GM19025 (cell line): ENCODE data around the gene MSANTD1.

Source experiments
- ATAC-seq: cut with Tn5 transposase; IDR thresholded peaks from one replicate; pipeline ENCODE4 v1.9.1; 2021; ENCODE audit warnings: mild to moderate bottlenecking, low read depth, moderate library complexity; ENCODE audit not compliant: unreplicated experiment

Gene MSANTD1

DNA sequence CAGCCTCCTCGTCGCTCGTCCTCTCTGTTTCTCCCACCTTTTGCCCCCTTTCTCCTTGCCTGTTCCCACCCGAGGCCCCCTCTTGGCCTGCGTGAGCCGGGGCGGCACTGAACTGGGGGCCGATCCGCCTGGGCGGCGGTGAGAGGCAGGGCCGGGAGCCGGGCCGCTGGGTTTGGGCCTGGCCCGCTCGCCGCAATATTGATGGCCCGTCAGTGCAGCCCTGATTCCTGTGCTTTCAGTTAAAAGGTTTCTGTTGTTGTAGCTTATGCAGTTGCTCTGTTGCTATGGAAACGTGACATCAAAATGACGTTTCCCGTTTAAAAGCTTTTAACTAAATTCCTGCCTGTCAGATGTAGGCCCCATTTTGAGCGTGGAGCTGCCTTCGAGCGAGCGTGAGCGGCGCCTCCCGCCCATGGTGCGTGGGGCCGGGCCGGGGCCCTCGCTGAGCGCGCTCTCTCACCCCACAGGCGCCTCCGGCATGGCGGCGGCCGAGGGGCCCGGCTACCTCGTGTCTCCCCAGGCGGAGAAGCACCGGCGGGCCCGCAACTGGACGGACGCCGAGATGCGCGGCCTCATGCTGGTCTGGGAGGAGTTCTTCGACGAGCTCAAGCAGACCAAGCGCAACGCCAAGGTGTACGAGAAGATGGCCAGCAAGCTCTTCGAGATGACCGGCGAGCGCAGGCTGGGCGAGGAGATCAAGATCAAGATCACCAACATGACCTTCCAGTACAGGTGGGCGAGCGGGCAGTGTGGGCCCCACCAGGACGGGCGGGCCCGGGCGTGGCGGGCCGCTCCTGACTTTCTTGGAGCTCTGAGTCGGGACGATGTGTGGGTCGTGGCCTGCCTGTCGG is at the start of gene MSANTD1:
MSANTD1 (plus strand) TSS at position 349 of the 851 bp plus-strand sequence; CDS start at position 413, 64 bp downstream.
- ATAC-seq, result no peak

DNA sequence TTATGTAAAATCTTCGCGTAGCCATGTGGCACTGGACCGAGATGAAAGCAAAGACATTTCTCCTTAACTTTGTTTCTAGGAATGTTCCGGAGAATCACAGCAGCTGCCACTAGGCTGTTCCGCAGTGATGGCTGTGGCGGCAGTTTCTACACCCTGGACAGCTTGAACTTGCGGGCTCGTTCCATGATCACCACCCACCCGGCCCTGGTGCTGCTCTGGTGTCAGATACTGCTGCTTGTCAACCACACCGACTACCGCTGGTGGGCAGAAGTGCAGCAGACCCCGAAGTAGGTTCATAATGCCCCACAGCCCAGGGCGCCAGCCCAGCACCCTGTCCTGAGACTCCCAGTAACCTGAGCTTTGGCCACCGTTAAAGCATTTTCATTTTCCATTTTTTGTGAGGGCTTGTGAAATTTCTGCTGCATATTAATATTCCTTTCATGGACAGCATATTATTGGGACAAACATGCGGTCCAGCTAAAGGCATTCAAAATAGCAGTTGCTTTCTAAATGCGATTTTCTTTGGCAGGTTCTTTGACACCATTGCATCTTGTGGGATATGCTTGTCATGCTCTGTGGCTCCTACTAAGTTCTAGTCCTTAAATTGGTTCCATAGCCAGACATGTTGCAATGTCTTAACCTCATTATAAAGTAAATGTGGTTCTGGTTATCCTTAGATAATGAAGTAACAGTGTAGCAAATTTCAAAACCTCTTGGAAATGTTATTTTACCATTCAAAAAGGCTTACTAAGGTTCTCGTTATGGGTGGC is 49.1 kb upstream of the MSANTD1 start:
- ATAC-seq, result no peak

DNA sequence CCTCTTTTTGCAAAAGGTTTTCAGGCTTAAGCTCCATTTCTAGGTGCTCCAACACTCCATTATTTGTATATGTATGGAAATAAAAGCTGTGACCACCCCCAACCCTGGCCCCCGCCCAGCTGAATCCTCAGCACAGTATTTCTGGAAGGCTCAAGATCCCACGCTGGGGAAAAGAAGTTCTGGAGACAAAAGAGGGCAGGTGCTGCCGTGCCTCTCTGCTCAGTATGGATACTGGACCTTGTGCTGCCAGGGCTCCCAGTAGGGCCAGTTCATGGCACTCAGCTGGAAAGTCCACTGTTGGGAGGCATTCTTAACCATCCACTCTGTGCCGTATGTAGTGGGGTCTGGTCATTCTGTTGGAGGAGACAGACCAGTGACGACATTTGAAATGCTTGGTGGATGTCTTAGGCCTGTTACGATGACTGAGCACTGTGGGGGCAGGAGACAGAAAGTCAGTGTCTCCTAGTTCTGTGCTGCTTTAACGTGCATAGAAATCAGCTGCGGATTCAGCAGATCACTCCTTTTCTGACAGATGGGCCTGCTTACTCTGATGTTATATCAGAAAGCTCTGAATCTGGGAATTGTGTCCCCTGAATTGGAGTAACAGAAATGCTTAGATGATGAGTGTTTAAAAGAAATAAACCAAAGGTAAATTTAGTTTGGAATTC is 48.4 kb upstream of the MSANTD1 start:
- no peak for ATAC-seq

DNA sequence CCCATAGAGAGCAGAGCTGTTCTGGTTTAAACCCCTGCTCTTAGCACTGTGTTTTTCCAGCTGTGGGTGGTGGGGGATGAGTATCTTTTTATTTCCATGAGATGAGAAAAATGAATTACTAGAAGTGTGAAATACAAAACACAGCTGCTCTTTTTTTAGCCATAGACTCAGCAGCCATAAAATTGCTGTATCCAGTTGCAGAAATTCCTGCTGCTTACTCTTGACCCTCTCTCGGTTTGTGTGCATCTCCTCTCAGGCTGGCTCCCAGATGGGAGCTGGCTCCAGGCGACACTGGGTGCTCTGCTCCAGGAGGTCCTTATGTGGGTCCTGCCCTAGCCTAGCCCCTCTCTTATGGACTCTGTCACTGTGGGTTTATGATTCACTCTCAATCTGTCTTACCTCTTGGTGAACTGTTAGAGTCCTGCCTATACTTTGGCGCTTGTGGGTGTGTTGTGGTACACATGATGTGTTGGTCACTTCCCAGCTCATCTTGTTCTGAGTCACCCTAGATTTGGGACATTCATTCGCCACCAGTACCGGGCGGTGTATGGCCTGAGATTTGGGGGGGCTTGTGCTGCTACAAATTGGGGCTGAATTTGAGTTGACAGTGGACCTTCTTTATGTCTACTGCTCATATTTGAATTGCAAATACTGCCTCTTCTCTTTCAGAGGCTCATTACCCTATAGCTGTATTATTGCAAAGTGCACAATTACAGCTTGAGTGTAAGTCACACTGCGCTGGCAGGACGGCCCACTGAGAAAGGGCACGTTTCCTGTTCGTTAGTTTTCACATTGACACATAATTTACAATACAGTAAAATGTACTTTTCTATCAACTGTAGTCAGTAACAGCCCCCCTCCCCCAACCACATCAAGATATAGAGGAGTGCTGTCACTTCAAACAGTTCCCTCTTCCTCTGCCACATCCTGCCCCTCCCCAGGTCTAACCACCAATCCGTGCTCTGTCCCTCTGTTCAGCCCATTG is 46.9 kb upstream of the MSANTD1 start:
- no peak for ATAC-seq

DNA sequence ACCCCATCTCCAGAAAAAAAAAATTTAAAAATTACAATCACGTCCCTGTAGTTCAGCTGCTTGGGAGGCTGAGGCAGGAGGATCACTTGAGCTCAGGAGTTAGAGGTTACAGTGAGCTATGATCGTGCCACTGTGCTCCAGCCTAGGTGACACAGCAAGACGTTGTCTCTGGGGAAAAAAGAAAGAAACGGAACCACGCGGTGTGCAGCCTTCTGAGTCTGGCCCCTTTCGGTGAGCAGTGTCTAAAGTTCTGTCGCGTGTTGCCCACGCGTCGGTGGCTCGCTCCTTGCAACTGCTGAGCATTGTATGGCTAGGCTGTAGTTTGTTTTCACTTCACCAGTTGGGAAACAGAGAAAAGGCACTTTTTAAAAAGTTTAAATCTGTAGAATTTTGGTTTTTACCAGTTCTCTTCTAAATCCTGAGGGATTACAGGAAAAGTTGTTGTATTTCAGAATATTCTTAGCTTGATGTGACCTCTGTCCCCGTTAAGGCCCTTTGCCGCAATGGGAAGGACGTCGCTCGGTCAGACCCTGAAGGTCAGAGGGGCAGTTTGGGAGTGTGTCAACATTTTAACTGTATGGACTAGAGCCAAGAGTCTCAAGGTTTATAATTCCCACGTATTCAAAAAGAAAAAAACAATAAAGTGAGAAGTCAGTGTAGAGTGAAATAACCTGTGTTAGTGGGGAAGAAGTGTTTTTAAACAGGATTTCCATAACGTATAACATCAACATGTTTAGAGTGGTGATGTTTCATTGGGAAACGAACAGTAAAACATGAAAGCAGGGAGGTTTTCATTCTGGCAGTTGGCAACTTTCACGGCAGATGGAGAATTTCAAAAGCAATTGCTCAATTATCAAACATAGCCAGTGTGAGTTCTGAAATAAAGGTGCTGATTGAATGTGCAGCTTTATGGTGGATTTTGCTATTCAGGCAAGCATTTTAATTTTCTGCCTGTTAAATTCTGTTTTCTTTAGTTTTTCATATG is 45.8 kb upstream of the MSANTD1 start:
- ATAC-seq, result no peak

DNA sequence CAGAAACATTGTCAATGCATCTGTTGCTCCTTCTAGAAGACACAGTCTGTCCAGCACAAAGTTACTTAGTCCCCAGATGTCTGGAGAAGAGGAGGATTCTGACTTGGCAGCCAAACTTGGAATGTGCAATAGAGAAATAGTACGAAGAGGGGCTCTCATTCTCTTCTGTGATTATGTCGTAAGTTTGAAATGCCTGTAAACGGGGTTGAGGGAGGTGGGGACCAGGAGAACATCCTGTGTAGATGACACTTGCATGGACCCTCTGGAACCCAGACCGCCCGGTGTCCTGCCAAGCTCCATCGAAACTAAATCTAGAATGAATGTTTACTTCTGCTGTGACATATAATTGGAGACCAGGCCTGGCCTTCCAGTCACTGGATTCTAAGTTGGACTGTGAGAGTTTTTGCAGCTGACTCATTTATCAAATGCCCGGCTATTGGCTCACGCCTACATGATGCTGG is 45.0 kb upstream of the MSANTD1 start:
- ATAC-seq, result no peak

DNA sequence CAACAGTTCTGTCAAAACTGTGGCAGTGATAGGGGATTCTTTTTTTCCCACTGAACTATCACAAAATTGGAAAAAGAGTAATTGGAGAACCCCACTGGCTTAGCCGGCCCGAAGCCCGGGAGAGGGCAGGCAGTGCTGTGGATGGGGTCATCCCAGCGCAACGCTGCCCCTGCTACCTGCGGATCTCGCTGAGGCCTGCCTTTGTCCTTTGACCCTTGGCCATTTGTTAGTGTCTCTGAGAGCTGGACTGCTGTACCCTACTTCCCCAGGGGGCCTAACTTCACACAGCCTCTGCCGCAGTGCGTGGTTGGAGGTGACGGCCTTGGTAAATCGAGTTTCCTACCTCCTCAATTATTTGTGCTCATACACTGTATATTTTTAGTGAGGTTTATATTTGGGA is 43.0 kb upstream of the MSANTD1 start:
- ATAC-seq, result no peak

DNA sequence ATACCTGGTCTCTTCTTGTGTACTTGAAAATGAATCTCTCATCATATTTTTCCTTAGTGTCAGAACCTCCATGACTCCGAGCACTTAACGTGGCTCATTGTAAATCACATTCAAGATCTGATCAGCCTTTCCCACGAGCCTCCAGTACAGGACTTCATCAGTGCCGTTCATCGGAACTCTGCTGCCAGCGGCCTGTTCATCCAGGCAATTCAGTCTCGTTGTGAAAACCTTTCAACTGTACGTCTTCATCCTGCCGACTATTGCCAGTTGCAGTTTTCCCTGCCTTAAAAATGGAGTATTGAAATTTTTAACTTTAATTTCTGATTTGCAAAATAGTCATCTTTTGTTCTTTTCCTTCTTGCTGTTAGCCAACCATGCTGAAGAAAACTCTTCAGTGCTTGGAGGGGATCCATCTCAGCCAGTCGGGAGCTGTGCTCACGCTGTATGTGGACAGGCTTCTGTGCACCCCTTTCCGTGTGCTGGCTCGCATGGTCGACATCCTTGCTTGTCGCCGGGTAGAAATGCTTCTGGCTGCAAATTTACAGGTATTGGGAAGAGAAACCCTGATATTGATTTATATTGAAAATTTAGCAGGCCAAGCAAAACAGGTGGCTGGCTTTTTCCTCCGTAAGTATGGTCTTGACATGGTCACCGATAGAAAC is 42.4 kb upstream of the MSANTD1 start:
- no peak for ATAC-seq

DNA sequence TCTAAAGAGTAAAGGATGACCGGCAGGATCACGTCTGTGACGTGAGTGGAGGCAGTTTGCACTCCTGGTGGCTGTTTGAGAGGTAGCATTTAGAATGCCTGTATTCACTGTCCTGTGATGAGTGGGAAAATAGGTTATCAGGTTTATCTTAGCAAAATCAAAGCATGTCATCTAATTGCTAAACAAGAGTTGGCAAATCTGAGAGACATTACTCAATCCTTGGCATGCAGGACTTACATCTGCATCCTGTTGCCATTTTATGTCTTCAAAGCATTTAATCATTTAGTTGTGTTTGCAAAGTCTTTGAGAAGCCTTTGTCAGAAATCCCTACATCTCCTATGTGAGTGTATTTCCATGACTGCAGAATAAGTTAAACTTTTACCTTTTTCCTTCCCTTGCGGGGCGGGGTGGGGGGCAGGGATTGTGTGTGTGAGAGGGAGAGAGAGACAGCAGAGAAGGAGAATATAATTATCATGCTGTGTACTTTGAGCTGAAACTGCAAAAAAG is 41.4 kb upstream of the MSANTD1 start:
- no peak for ATAC-seq

DNA sequence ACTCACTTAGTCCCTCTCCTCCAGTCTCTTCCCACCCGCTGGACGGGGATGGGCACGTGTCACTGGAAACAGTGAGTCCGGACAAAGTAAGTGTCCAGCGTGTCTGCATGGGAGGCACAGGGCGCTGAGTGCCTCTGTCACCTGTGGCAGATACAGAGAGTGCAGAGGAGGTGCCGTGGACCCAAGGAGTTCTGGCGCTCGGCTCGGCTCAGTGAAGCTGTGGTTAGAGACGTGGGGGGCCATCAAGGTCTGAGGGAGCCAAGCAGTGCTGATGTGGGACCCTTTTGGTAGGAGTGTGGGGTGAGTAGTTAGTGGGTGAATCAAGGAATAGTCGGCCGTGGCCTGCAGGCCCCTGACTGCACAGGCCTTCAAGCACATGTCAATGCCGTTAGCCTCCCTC is 40.1 kb upstream of the MSANTD1 start:
- no peak for ATAC-seq

DNA sequence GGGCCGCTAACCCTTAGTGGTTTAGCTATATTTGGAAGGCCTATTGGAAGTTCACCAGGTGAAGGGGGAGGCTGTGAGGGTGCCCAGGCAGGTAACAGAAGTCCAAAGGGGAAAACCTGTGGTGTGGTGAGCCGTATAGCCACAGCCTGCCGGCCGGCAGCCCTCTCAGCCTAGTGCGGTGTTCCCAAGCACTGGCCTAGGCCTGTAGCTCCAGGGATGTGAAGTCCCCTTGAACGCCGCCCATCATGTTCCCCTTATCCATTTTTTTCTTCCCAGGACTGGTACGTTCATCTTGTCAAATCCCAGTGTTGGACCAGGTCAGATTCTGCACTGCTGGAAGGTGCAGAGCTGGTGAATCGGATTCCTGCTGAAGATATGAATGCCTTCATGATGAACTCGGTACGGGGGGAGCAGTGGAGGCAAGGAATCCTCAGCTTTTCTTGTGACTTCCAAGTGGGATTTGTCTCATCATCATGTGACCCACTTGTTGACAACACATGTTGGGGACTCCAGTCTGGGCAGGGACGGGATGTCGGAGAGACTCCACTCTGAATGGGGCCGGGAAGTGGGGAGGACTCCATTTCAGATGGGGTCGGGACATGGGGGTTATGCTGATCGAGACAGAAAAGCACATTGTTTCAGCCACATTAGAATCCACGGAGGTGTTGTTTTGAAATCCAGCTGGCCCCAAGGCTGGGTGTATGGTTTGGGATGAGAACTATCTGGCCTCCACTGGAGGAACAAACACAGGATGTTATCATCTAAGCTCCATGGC is 39.2 kb upstream of the MSANTD1 start:
- no peak for ATAC-seq

DNA sequence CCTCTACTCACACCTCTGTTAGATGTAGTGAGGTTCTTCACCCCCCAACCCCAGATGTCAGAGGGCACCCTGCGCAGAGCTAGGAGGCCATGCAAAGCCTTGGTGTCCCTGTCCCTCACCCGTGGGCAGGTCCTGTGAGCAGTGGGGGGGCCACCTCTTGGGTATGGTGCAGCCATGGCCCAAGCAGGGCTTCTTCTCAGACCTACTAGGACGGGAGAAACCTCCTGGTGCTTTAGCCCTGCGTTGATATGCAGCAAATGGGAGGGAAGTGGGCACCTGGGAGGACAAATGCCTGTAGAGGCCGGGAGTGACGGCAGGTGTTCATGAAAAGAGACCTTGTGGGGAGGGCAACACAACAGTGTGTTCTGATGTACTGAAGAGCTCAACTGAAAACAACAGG is 38.5 kb upstream of the MSANTD1 start:
- no peak for ATAC-seq

DNA sequence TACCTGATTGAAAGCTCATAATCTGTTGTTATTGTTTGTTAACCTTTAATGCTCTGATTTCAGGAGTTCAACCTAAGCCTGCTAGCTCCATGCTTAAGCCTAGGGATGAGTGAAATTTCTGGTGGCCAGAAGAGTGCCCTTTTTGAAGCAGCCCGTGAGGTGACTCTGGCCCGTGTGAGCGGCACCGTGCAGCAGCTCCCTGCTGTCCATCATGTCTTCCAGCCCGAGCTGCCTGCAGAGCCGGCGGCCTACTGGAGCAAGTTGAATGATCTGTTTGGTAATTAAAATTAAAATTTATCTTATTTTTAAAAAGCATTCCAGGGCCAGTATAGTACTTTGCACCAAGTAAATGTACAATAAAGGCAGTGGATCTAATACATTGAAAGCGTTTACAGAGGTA is 37.1 kb upstream of the MSANTD1 start:
- ATAC-seq, result no peak

DNA sequence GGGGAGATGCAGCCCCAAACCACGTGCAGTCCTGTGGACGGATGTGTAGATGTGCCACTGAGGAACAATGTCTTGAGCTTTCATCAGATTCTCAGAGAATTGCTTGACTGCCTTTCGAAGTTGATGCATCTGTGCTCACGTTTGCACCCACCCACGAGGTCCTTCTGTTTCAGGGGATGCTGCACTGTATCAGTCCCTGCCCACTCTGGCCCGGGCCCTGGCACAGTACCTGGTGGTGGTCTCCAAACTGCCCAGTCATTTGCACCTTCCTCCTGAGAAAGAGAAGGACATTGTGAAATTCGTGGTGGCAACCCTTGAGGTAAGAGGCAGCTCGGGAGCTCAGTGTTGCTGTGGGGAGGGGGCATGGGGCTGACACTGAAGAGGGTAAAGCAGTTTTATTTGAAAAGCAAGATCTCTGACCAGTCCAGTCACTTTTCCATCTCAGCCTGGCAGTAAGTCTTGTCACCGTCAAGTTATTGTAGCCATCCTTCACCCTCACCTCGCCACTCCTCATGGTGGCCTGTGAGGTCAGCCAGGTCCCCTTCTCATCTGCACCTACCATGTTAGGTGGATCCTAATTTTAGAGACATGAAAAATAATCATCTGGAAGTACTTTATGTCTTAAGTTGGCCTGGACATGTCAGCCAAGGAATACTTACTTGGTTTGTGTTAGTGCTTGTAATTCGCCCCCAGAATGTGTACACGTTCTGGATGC is 36.4 kb upstream of the MSANTD1 start:
- ATAC-seq, result no peak

DNA sequence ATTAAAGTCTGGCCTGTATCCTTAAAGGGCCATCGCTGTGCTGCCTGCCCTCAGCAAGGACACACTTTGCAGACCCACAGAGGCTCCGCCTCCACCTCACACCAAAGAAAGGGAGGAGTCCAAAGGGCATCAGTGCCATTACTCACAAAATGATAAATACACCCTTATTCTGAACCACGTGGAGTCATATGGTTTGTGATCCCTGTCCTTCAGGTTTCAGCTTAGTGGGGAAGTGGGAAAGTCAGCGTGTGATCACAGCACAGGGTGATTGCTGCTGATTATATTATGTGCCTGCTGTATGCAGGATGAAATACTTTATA is 35.9 kb upstream of the MSANTD1 start:
- ATAC-seq, result no peak

DNA sequence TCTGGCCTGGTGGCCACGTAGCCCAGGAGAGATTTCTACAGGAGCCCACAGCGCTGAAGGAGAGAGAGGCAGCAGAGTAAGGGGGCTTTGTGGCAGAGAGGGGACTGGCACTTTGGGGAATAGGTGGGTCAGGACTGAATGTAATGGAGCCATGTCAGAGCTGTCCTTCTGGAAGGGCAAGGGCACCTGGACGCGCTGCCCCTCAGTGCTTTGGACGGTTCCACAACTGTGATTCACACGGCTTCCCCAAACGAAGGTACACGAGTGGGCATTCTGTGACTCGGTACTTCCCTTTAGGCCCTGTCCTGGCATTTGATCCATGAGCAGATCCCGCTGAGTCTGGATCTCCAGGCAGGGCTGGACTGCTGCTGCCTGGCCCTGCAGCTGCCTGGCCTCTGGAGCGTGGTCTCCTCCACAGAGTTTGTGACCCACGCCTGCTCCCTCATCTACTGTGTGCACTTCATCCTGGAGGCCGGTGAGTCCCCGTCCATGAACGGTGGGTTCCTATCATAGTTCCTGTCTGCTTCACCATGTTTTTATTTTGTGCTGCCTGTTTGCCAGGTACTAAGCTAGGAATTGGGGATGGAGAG is 35.2 kb upstream of the MSANTD1 start:
- no peak for ATAC-seq

DNA sequence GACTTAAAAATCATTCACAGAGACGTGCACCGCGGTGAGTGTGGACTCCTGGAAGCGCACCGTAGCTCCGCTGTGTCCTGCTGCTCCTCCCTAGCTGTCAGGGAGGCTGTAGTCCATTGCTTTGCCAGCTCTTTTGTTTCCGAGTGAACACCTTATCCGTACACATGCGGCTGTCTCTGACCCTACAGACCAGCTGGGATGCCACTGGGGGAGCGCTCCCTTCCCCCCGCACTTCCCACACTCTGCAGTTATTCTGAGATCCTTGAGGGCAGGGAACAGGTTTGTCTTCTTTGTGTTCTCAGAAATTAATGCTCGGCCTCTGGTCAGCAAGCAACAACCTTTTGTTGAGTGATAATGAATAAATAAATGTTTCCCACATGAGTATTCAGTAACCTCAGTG is 33.7 kb upstream of the MSANTD1 start:
- ATAC-seq, result no peak
